ENCODE measurements around the gene TASP1.

- no peak for TF ChIP-seq ZNF274 (IDR thresholded peaks at IDR 0.05; ENCODE audit: low read depth, low read length)
- no peak for TF ChIP-seq YY1 (IDR thresholded peaks at IDR 0.05; ENCODE audit: insufficient read depth, insufficient read length)
- TF ChIP-seq SUZ12 (IDR thresholded peaks at IDR 0.05; ENCODE audit: extremely low read depth, insufficient read depth, insufficient read length), result no peak
Observed at GRCh38 chr20:13458860-13459451, 179.8 kb downstream of the TASP1 start.

Measured in NT2/D1 (cell line).